ENCODE data around the gene TNS1. TPM values are rescaled to one million over a fixed set of nuclear protein-coding genes. Genes with fewer than 3 reads are reported as not detected.

Gene TNS1
- total and polyA plus RNA-seq, 7 experiments from 2014 or later, result 0.50 to 5.0 (median 0.81) TPM; not detected in 2

DNA sequence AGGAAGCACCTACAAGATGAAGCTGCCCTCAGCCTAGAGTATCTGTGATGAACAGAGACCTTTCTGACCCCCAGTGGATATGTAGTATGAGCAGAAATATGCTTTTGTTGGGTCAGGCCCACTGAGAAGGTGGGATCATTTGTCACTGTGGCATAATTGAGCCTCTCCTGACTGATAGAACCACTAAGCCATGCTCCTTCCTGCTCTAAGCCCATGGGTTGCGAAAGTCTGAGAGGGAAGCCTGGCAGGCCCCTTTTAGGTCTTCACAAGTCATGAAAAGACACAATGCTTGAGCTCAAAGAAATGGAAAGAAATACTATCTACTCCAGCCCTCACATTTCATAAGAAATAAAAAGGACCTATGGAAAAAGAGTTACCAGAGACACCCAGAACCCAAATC lies 127.7 kb downstream of the TNS1 start:
- H3K27me3 ChIP-seq (ENCODE audit: control insufficient read depth in 2 of 2, insufficient read depth in 2 of 2, low read length in 2 of 2), result no peaks in the 10 kb centered on the region
- ATAC-seq (no peak), DNase-seq (no peak)
- Mint-ChIP-seq H3K9me3 (peaks cover 0 to 1% (median 0%) of the 10 kb centered on the region in 11 donors), H3K36me3 (no peaks in the 10 kb centered on the region), H3K27ac (no peak overlapping the region), H3K4me1 (no peaks in the 10 kb centered on the region), H3K4me3 (no peak overlapping the region), H3K27me3 (peaks cover 0 to 4% (median 0%) of the 10 kb centered on the region in 5 donors)
- intact Hi-C loops (cut with micrococcal nuclease), result no loop called here
- no peak overlapping the region for H3K4me3 ChIP-seq (ENCODE audit: low read length)
- no peak overlapping the region for H3K27ac ChIP-seq (ENCODE audit: low read depth, low read length)
- CTCF ChIA-PET, result interaction anchor here (0.6 to 1.2 kb wide), 2 partner anchors 86 to 91 kb away, joined by 3 to 4 read pairs; no protein-coding TSS in a partner anchor
- POLR2A ChIA-PET, result no interaction called here
- no peaks in the 10 kb centered on the region for H3K36me3 ChIP-seq (ENCODE audit: control insufficient read depth in 2 of 3, insufficient read depth in 3 of 3, low read length in 3 of 3)
- H3K9me3 ChIP-seq (ENCODE audit: control insufficient read depth in 2 of 3, low read length in 3 of 3), result no peaks in the 10 kb centered on the region
- no peaks in the 10 kb centered on the region for H3K4me1 ChIP-seq (ENCODE audit: control insufficient read depth in 2 of 2, insufficient read depth in 2 of 2, low read length in 2 of 2)

DNA sequence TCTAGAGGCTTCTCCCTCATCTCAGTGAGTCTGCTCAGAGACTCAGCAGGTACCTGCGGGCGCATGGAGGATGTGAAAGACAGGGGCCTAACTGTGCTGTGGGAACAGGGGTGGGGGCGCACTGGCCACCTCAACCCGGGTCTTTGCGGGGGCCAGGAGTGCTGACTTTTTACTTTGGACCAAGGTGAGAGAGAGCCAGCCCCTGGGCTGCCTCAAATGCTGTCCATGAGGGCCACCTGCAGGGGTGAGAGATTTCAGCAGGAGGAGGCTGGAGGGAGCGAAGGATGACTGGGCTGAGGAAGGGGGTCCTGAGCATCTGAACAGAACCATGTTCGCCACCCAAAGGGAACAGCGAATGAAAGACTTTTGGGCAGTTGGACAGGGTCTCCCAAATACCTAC lies 129.4 kb downstream of the TNS1 start:
- no peak overlapping the region for H3K4me3 Mint-ChIP-seq
- CTCF ChIA-PET, result no interaction called here

DNA sequence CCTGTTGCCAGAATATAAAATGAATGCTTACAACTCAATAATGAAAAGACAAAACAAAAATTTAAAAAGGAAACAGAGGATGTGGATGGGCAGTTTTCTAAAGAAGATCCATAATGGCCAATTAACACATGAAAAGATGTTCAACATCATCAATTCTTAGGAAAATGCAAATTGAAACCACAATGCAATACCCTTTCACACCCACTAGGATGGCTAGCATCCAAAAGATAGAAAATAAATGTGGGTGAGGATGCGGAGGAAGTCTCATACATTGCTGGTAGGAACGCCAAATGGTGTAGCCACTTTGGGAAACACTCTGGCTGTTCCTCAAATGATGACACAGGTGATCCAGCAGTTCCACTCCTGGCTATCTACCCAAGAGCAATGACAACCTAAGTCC lies 130.5 kb downstream of the TNS1 start:
- DNase-seq (no peak), ATAC-seq (no peak)
- H3K27ac Mint-ChIP-seq, result no peak overlapping the region
- peaks cover 0 to 1% (median 0%) of the 10 kb centered on the region in 11 donors for H3K9me3 Mint-ChIP-seq
- H3K4me3 Mint-ChIP-seq, result no peak overlapping the region
- intact Hi-C loops (cut with micrococcal nuclease), result loop anchor here in 1 of 2 donors (5.0 kb wide), 1 partner anchor 160 kb away; no protein-coding TSS in a partner anchor
- peaks cover 0 to 5% (median 0%) of the 10 kb centered on the region in 5 donors for H3K27me3 Mint-ChIP-seq
- H3K4me3 ChIP-seq (ENCODE audit: low read length), result no peak overlapping the region
- CTCF ChIA-PET, result no interaction called here
- H3K27me3 ChIP-seq (ENCODE audit: control insufficient read depth in 2 of 2, insufficient read depth in 2 of 2, low read length in 2 of 2), result no peaks in the 10 kb centered on the region
- POLR2A ChIA-PET, result no interaction called here
- H3K36me3 Mint-ChIP-seq, result no peaks in the 10 kb centered on the region
- H3K9me3 ChIP-seq (ENCODE audit: control insufficient read depth in 2 of 3, low read length in 3 of 3), result no peaks in the 10 kb centered on the region
- no peaks in the 10 kb centered on the region for H3K4me1 ChIP-seq (ENCODE audit: control insufficient read depth in 2 of 2, insufficient read depth in 2 of 2, low read length in 2 of 2)
- H3K4me1 Mint-ChIP-seq, result no peaks in the 10 kb centered on the region
- no peaks in the 10 kb centered on the region for H3K36me3 ChIP-seq (ENCODE audit: control insufficient read depth in 2 of 3, insufficient read depth in 3 of 3, low read length in 3 of 3)
- no peak overlapping the region for H3K27ac ChIP-seq (ENCODE audit: low read depth, low read length)

More for the DNA sequence above, 129.4 kb downstream of the TNS1 start:
- Histone ChIP-seq H3K4me3 (ENCODE audit: low read length) (no peak overlapping the region), H3K9me3 (ENCODE audit: control insufficient read depth in 2 of 3, low read length in 3 of 3) (no peaks in the 10 kb centered on the region), H3K27ac (ENCODE audit: low read depth, low read length) (no peak overlapping the region), H3K36me3 (ENCODE audit: control insufficient read depth in 2 of 3, insufficient read depth in 3 of 3, low read length in 3 of 3) (no peaks in the 10 kb centered on the region), H3K4me1 (ENCODE audit: control insufficient read depth in 2 of 2, insufficient read depth in 2 of 2, low read length in 2 of 2) (no peaks in the 10 kb centered on the region), H3K27me3 (ENCODE audit: control insufficient read depth in 2 of 2, insufficient read depth in 2 of 2, low read length in 2 of 2) (no peaks in the 10 kb centered on the region)
- peaks cover 0 to 1% (median 0%) of the 10 kb centered on the region in 11 donors for H3K9me3 Mint-ChIP-seq
- intact Hi-C loops (cut with micrococcal nuclease), result loop anchor here in 1 of 2 donors (5.0 kb wide), 1 partner anchor 159 kb away; no protein-coding TSS in a partner anchor
- no peaks in the 10 kb centered on the region for H3K4me1 Mint-ChIP-seq
- no peak for ATAC-seq
- peaks cover 0 to 5% (median 0%) of the 10 kb centered on the region in 5 donors for H3K27me3 Mint-ChIP-seq
- POLR2A ChIA-PET, result no interaction called here
- H3K36me3 Mint-ChIP-seq, result no peaks in the 10 kb centered on the region
- H3K27ac Mint-ChIP-seq, result no peak overlapping the region
- no peak for DNase-seq

DNA sequence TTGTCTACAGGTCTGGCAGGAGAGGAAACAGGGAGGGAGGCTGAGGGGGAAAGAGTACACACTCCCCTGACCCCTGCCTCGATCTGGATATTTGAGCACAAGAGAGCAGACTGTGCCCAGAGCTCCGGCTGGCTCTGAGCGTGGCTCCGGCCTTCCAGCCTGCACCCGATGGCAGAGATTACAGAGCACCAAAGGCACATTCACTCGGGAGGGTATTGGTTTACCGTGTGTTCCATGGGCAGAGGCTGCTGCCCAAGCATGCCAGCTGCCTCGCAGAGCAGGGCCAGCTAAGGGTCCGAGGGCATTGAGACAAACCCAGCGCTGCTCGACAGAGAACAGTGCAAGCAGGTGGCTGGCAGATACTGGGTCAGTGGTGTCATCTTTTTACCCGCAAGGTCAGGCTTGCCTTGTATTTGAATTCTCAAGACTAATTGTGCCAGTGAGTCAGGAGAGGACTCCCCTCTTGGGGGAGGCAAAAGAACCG lies 132.2 kb downstream of the TNS1 start:
- ATAC-seq (no peak), DNase-seq (no peak)
- Histone ChIP-seq H3K27me3 (ENCODE audit: control insufficient read depth in 2 of 2, insufficient read depth in 2 of 2, low read length in 2 of 2) (no peaks in the 10 kb centered on the region), H3K36me3 (ENCODE audit: control insufficient read depth in 2 of 3, insufficient read depth in 3 of 3, low read length in 3 of 3) (no peaks in the 10 kb centered on the region), H3K9me3 (ENCODE audit: control insufficient read depth in 2 of 3, low read length in 3 of 3) (no peaks in the 10 kb centered on the region), H3K4me3 (ENCODE audit: low read length) (no peak overlapping the region), H3K27ac (ENCODE audit: low read depth, low read length) (no peak overlapping the region), H3K4me1 (ENCODE audit: control insufficient read depth in 2 of 2, insufficient read depth in 2 of 2, low read length in 2 of 2) (no peaks in the 10 kb centered on the region)
- Mint-ChIP-seq H3K27ac (no peak overlapping the region), H3K4me3 (no peak overlapping the region), H3K9me3 (peaks cover 0 to 1% (median 0%) of the 10 kb centered on the region in 11 donors), H3K36me3 (no peaks in the 10 kb centered on the region), H3K27me3 (peaks cover 0 to 5% (median 0%) of the 10 kb centered on the region in 5 donors), H3K4me1 (no peaks in the 10 kb centered on the region)
- CTCF ChIA-PET, result no interaction called here
- intact Hi-C loops (cut with micrococcal nuclease), result loop anchor here in 1 of 2 donors (5.0 kb wide), 1 partner anchor 162 kb away; no protein-coding TSS in a partner anchor
- POLR2A ChIA-PET, result no interaction called here

DNA sequence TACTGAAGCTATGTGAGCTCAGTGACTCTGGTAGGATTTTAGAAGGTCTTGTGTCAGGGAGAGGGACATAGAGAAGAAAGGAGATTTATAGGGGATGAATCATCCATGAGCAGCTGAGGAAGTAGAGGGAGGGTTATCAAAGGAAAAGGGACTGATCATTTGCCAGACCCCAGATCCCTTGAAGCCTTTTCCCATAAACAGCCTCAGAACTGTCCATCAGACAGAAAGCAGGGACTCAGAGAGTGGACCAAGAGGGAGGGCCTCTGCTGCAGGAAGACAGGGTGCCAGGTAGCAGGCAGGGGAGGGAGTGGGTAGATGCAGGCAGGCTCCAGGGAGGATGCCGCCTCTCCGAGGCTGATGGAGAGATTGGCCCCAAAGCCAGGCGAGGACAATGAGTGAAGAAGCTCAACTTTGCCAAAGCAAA lies 133.9 kb downstream of the TNS1 start:
- Mint-ChIP-seq H3K36me3 (no peaks in the 10 kb centered on the region), H3K4me1 (no peaks in the 10 kb centered on the region), H3K27ac (no peak overlapping the region), H3K27me3 (peaks cover 0 to 5% (median 0%) of the 10 kb centered on the region in 5 donors), H3K9me3 (peaks cover 0 to 1% (median 0%) of the 10 kb centered on the region in 11 donors), H3K4me3 (no peak overlapping the region)
- Histone ChIP-seq H3K9me3 (ENCODE audit: control insufficient read depth in 2 of 3, low read length in 3 of 3) (no peaks in the 10 kb centered on the region), H3K27ac (ENCODE audit: low read depth, low read length) (no peak overlapping the region), H3K36me3 (ENCODE audit: control insufficient read depth in 2 of 3, insufficient read depth in 3 of 3, low read length in 3 of 3) (no peaks in the 10 kb centered on the region), H3K27me3 (ENCODE audit: control insufficient read depth in 2 of 2, insufficient read depth in 2 of 2, low read length in 2 of 2) (no peaks in the 10 kb centered on the region), H3K4me1 (ENCODE audit: control insufficient read depth in 2 of 2, insufficient read depth in 2 of 2, low read length in 2 of 2) (no peaks in the 10 kb centered on the region), H3K4me3 (ENCODE audit: low read length) (no peak overlapping the region)
- DNase-seq (no peak), ATAC-seq (no peak)
- POLR2A ChIA-PET, result no interaction called here
- intact Hi-C loops (cut with micrococcal nuclease), result no loop called here
- CTCF ChIA-PET, result no interaction called here

DNA sequence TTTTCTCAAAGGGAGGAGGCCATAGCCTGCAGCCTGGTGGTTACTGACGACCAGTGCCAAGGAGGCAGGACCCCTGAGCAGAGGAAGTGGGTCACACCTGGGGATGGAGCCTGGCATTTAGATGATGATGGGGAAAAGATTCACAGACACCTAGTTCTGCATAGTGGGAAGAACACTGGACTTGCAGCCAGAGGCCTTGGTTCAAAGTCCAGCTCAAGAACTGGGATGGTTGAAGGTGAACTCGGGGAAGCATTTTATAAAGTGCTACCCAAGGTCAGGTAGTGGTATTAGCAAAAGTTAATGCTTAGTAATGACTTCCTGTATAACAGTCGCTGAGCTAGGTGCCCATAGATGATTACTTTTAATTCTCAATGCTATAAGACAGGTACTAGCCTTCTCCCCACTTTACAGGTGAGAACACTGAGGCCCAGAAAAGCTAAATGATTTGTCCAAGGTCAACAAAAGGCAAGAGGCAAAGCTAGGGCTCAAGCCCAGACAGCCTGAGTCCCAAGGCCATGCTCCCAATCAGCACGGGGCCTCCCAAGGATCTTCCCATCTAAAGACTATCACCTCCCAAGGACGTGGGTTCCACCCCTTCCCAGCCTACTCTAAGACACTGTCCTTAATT lies 134.4 kb downstream of the TNS1 start:
- ChIA-PET POLR2A (no interaction called here), CTCF (no interaction called here)
- H3K36me3 ChIP-seq (ENCODE audit: control insufficient read depth in 2 of 3, insufficient read depth in 3 of 3, low read length in 3 of 3), result no peaks in the 10 kb centered on the region
- H3K27me3 ChIP-seq (ENCODE audit: control insufficient read depth in 2 of 2, insufficient read depth in 2 of 2, low read length in 2 of 2), result no peaks in the 10 kb centered on the region
- DNase-seq (no peak), ATAC-seq (no peak)
- no peak overlapping the region for H3K4me3 ChIP-seq (ENCODE audit: low read length)
- H3K9me3 Mint-ChIP-seq, result peaks cover 0 to 1% (median 0%) of the 10 kb centered on the region in 11 donors
- H3K4me1 Mint-ChIP-seq, result no peaks in the 10 kb centered on the region
- H3K27ac Mint-ChIP-seq, result no peak overlapping the region
- H3K27ac ChIP-seq (ENCODE audit: low read depth, low read length), result no peak overlapping the region
- H3K9me3 ChIP-seq (ENCODE audit: control insufficient read depth in 2 of 3, low read length in 3 of 3), result no peaks in the 10 kb centered on the region
- H3K36me3 Mint-ChIP-seq, result no peaks in the 10 kb centered on the region
- H3K4me3 Mint-ChIP-seq, result no peak overlapping the region
- no peaks in the 10 kb centered on the region for H3K4me1 ChIP-seq (ENCODE audit: control insufficient read depth in 2 of 2, insufficient read depth in 2 of 2, low read length in 2 of 2)
- intact Hi-C loops (cut with micrococcal nuclease), result no loop called here
- peaks cover 0 to 5% (median 0%) of the 10 kb centered on the region in 5 donors for H3K27me3 Mint-ChIP-seq

DNA sequence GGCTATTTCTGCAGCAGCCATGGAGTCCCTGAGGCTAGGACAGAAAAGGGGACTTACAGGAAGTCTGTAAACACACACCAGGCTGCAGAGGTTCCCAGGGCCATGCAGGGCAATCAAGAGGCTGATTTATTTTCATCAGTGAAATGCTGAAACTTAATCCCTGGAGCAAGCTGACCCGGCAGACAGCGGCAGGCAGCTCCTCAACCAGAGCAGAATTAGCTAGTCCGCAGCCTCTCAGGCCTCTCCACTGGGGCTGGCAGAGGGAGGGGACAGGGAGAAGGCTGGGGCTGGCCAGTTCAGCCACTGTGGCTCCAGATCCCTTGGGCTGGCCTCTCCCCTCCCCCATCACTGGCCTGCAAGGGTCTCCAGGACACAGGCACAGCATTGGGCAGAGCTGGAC lies 136.3 kb downstream of the TNS1 start:
- Mint-ChIP-seq H3K27me3 (peaks cover 0 to 5% (median 2%) of the 10 kb centered on the region in 5 donors), H3K4me3 (no peak overlapping the region), H3K4me1 (no peaks in the 10 kb centered on the region), H3K9me3 (no peaks in the 10 kb centered on the region), H3K36me3 (no peaks in the 10 kb centered on the region), H3K27ac (no peak overlapping the region)
- POLR2A ChIA-PET, result no interaction called here
- Histone ChIP-seq H3K27me3 (ENCODE audit: control insufficient read depth in 2 of 2, insufficient read depth in 2 of 2, low read length in 2 of 2) (no peaks in the 10 kb centered on the region), H3K27ac (ENCODE audit: low read depth, low read length) (no peak overlapping the region), H3K4me1 (ENCODE audit: control insufficient read depth in 2 of 2, insufficient read depth in 2 of 2, low read length in 2 of 2) (no peaks in the 10 kb centered on the region), H3K9me3 (ENCODE audit: control insufficient read depth in 2 of 3, low read length in 3 of 3) (no peaks in the 10 kb centered on the region), H3K36me3 (ENCODE audit: control insufficient read depth in 2 of 3, insufficient read depth in 3 of 3, low read length in 3 of 3) (no peaks in the 10 kb centered on the region), H3K4me3 (ENCODE audit: low read length) (no peak overlapping the region)
- DNase-seq (no peak), ATAC-seq (no peak)
- intact Hi-C loops (cut with micrococcal nuclease), result no loop called here
- CTCF ChIA-PET, result no interaction called here
